K562 (cell line): Measurements from ENCODE around the gene IL4I1. TPM values are rescaled to one million over a fixed set of nuclear protein-coding genes. Genes with fewer than 3 reads are reported as not detected.

Source experiments
- BCLAF1 ChIP-seq, 2 experiments: fragments of 450-650 bp in 1 of 2; IDR thresholded peaks; 2 replicates each; pipeline ENCODE4 v1.6.1; 2011 to 2017; ENCODE audit warnings: low read depth in 2 of 2, antibody characterized with exemption in 1 of 2, borderline replicate concordance in 1 of 2, low read length in 1 of 2, mild to moderate bottlenecking in 1 of 2, mixed read lengths in 1 of 2; ENCODE audit not compliant: control insufficient read depth in 1 of 2
- CEBPZ ChIP-seq: fragments of 150-350 bp; IDR thresholded peaks from 2 replicates; pipeline ENCODE4 v1.6.1; 2014; ENCODE audit warnings: low read depth, mild to moderate bottlenecking, low read length, borderline replicate concordance
- ELK3 ChIP-seq: fragments of 450-650 bp; formaldehyde crosslinking; IDR thresholded peaks from 2 replicates; pipeline ENCODE4 v1.4.0; 2020; ENCODE audit warnings: mild to moderate bottlenecking
- HDAC1 ChIP-seq, 2 experiments: fragments of 450-650 bp; IDR thresholded peaks; 2 replicates each; pipeline ENCODE4 v1.6.1; 2016 to 2017; ENCODE audit warnings: inconsistent platforms in 1 of 2, mild to moderate bottlenecking in 1 of 2, moderate library complexity in 1 of 2
- JUN ChIP-seq, 2 experiments: sonication (generic) in 1 of 2; formaldehyde crosslinking in 1 of 2; IDR thresholded peaks; 2 replicates each; pipeline versions ENCODE4 v1.6.1 to v1.8.0; 2012 to 2022; ENCODE audit warnings: borderline replicate concordance in 2 of 2, mild to moderate bottlenecking in 2 of 2, improper control_type of control experiment in 1 of 2, low read depth in 1 of 2, low read length in 1 of 2, missing genetic modification reagents in 1 of 2
- JUND ChIP-seq, 2 experiments: IDR thresholded peaks; 2 replicates in 1 of 2; 3 replicates in 1 of 2; pipeline ENCODE4 v1.6.1; 2011; ENCODE audit warnings: borderline replicate concordance in 2 of 2, low read depth in 2 of 2, low read length in 2 of 2, improper control_type of control experiment in 1 of 2, missing biosample characterization in 1 of 2, missing genetic modification characterization in 1 of 2, missing genetic modification reagents in 1 of 2
- KDM1A ChIP-seq, 2 experiments: fragments of 450-650 bp; IDR thresholded peaks; 2 replicates each; pipeline ENCODE4 v1.6.1; 2016; ENCODE audit warnings: mild to moderate bottlenecking in 2 of 2
- KLF16 ChIP-seq: IDR thresholded peaks from 2 replicates; pipeline ENCODE4 v1.6.1; 2016; ENCODE audit warnings: antibody characterized with exemption
- NEUROD1 ChIP-seq: fragments of 150-350 bp; IDR thresholded peaks from 2 replicates; pipeline ENCODE4 v1.6.1; 2014; ENCODE audit warnings: borderline replicate concordance, low read length, low read depth; ENCODE audit not compliant: partially characterized antibody
- RFX1 ChIP-seq: fragments of 450-650 bp; IDR thresholded peaks from 2 replicates; pipeline ENCODE4 v1.6.1; 2016; ENCODE audit warnings: mild to moderate bottlenecking, moderate library complexity
- SREBF1 ChIP-seq: fragments of 150-350 bp; IDR thresholded peaks from 2 replicates; pipeline ENCODE4 v1.6.1; 2014; ENCODE audit warnings: antibody characterized with exemption, low read depth, low read length, borderline replicate concordance
- STAG1 ChIP-seq: sonication (generic); formaldehyde crosslinking; IDR thresholded peaks from 2 replicates; pipeline ENCODE4 v1.5.0; 2020; ENCODE audit warnings: missing genetic modification reagents, borderline replicate concordance
- ZC3H4 ChIP-seq: sonication (generic); formaldehyde crosslinking; IDR thresholded peaks from 2 replicates; pipeline ENCODE4 v1.9.0; 2021; ENCODE audit warnings: missing genetic modification reagents, borderline replicate concordance
- ZNF121 ChIP-seq: sonication (generic); formaldehyde crosslinking; conservative IDR thresholded peaks from 2 replicates; pipeline ENCODE4 v1.8.0; 2022; ENCODE audit warnings: missing genetic modification reagents
- ZNF133 ChIP-seq: fragments of 250-450 bp; sonication (Bioruptor Pico); IDR thresholded peaks from 2 replicates; pipeline ENCODE4 v1.4.0; 2020; ENCODE audit warnings: mild to moderate bottlenecking
- ZNF584 ChIP-seq: fragments of 200-800 bp; sonication (Bioruptor generic); IDR thresholded peaks from 2 replicates; pipeline ENCODE4 v1.6.1; 2016; ENCODE audit warnings: low read depth, mild to moderate bottlenecking, missing genetic modification characterization, missing compliant biosample characterization
- ZNF699 ChIP-seq: fragments of 250-450 bp; sonication (Bioruptor Pico); IDR thresholded peaks from 2 replicates; pipeline ENCODE4 v1.8.0; 2021; ENCODE audit warnings: mild to moderate bottlenecking, moderate library complexity; ENCODE audit not compliant: insufficient replicate concordance
- polyA plus RNA-seq, 8 experiments: library from polyadenylated mRNA; depleted of rRNA in 4 of 8; stranded (reverse) in 5 of 8; unstranded in 3 of 8; fragments of >200 nt; fragmentation: Nextera tagmentation in 2 of 8; fragmentation: Illumina TruSeq in 1 of 8; extraction: Ambion mirVana in 2 of 8; extraction: Trizol in 1 of 8; gene quantifications; 2 replicates each; pipeline versions ENCODE4 v1.2.1 to v1.2.3, GENCODE V29; 2011 to 2014; ENCODE audit warnings: inconsistent platforms in 1 of 8, missing spikeins in 1 of 8
- total RNA-seq, 7 experiments: library from RNA; depleted of rRNA in 6 of 7; stranded (reverse); fragments of >200 nt in 6 of 7; fragmentation: Illumina TruSeq in 2 of 7; extraction: Trizol in 2 of 7; gene quantifications; 2 replicates each; pipeline versions ENCODE4 v1.2.1 to v1.2.3, GENCODE V29; 2011 to 2021; ENCODE audit warnings: low replicate concordance in 1 of 7

The IL4I1 gene
- total and polyA plus RNA-seq, 9 of the 15 experiments (the other 6 are each of a cell fraction or from before 2014, with no cell fraction given), result 0.06 to 0.95 (median 0.43) TPM; not detected in 2

DNA sequence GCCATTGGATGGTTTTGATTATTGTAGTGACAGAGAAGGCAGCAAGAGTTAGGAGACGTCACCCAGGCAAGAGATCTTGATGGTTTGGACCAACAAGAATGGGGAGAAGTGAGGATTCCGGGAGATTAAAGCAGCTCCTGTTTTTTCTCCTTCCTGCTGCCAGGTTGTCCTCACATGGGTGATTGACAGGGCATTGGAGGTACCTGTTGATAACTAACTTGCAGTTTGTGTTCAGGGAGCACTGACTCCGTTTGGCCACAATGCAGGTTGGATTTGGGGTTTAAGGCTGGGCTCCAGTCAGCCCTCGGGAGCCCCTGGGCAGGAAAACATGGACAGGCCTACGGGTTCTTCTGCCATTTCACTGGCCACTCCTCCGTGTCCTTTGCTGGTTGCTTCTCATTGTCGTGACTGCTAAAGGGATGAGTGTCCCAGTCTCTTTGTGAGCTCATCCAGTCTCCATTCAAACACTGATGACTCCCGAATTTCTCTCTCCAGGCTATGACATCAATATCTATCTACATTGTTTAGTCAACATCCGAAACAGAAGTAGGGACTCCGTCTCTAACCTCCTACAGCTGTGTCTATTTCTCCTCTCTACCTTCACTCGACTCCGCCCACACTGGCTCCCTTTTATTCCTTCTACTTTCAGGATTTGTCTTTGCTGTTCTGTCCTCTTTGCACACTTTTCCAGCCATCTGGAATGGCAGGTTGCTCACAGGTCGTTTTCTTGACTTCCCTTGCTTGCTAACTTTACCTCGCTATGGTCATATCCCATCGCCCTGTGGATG, 47.1 kb downstream of the IL4I1 start (continued):
- TF ChIP-seq ELK3 (CRISPR knock-in tag) (no peak), ZNF584 (no peak), ZNF121 (CRISPR knock-in tag) (no peak), RFX1 (no peak), HDAC1 (IDR thresholded peaks at IDR 0.05) (no peak), KDM1A (IDR thresholded peaks at IDR 0.05) (0 out of 4 replicates have a peak, but pooled peaks of 1 of the 2 experiments have one; percentile 13), KLF16 (no peak), JUND (IDR thresholded peaks at IDR 0.05; ENCODE audit: borderline replicate concordance, low read depth, low read length) (no peak), JUND (tag; IDR thresholded peaks at IDR 0.05; ENCODE audit: borderline replicate concordance, low read depth, low read length) (no peak; the same call in 2 of the 3 replicates), STAG1 (CRISPR knock-in tag) (no peak), JUN (IDR thresholded peaks at IDR 0.05; ENCODE audit: borderline replicate concordance, low read depth, low read length) (no peak), JUN (CRISPR knock-in tag; IDR thresholded peaks at IDR 0.05; ENCODE audit: borderline replicate concordance) (no peak), BCLAF1 (IDR thresholded peaks at IDR 0.05; ENCODE audit: borderline replicate concordance in 1 of 2, control insufficient read depth in 1 of 2, low read depth in 2 of 2, low read length in 1 of 2) (no peak), ZC3H4 (CRISPR knock-in tag) (no peak), ZNF699 (CRISPR knock-in tag) (no peak), CEBPZ (no peak), ZNF133 (CRISPR knock-in tag) (no peak), SREBF1 (no peak), NEUROD1 (no peak)
